ENCODE data around the gene ALX4. TPM values are rescaled to one million over a fixed set of nuclear protein-coding genes. Genes with fewer than 3 reads are reported as not detected.

The ALX4 gene
- total and polyA plus RNA-seq, 2 donors: 0.05 to 0.14 TPM

GRCh38 chr11:44260081-44260480 lies 49.9 kb downstream of the ALX4 start:
- Histone ChIP-seq H3K27me3 (ENCODE audit: control insufficient read depth in 2 of 2, insufficient read depth in 1 of 2, low read length in 1 of 2) (no peaks in the 10 kb centered on the region), H3K4me1 (ENCODE audit: control insufficient read depth in 2 of 2, insufficient read depth in 2 of 2, low read length in 2 of 2) (no peaks in the 10 kb centered on the region), H3K36me3 (ENCODE audit: control insufficient read depth in 2 of 2, insufficient read depth in 2 of 2, low read length in 1 of 2) (no peaks in the 10 kb centered on the region), H3K27ac (ENCODE audit: low read depth in 1 of 2, low read length in 1 of 2) (no peak overlapping the region), H3K4me3 (ENCODE audit: low read length in 2 of 2) (no peak overlapping the region), H3K9me3 (ENCODE audit: control insufficient read depth in 2 of 2, insufficient read depth in 1 of 2, low read length in 1 of 2) (no peaks in the 10 kb centered on the region)
- DNase-seq (ENCODE audit: low read depth in 6 of 9, low spot score in 9 of 9): no peak
- WGBS: 92% methylated on average over 4 of the region's 4 CpGs

- H3K4me1 ChIP-seq (ENCODE audit: control insufficient read depth in 2 of 2, insufficient read depth in 2 of 2, low read length in 2 of 2): no peaks in the 10 kb centered on the region
- DNase-seq (ENCODE audit: low read depth in 6 of 9, low spot score in 9 of 9): no peak
Measured at GRCh38 chr11:44258839-44259420, 51.0 kb downstream of the ALX4 start.

GRCh38 chr11:44258190-44258489 lies 51.8 kb downstream of the ALX4 start:
- no peak overlapping the region for H3K4me3 ChIP-seq (ENCODE audit: low read length in 2 of 2)

More at GRCh38 chr11:44258839-44259420, 51.0 kb downstream of the ALX4 start:
- WGBS: 86% methylated on average over 5 of the region's 5 CpGs
- no peaks in the 10 kb centered on the region for H3K36me3 ChIP-seq (ENCODE audit: control insufficient read depth in 2 of 2, insufficient read depth in 2 of 2, low read length in 1 of 2)
- no peak overlapping the region for H3K4me3 ChIP-seq (ENCODE audit: low read length in 2 of 2)
- no peak overlapping the region for H3K27ac ChIP-seq (ENCODE audit: low read depth in 1 of 2, low read length in 1 of 2)
- H3K27me3 ChIP-seq (ENCODE audit: control insufficient read depth in 2 of 2, insufficient read depth in 1 of 2, low read length in 1 of 2): no peaks in the 10 kb centered on the region
- no peaks in the 10 kb centered on the region for H3K9me3 ChIP-seq (ENCODE audit: control insufficient read depth in 2 of 2, insufficient read depth in 1 of 2, low read length in 1 of 2)

GRCh38 chr11:44257338-44258189 lies 52.4 kb downstream of the ALX4 start:
- Histone ChIP-seq H3K27ac (ENCODE audit: low read depth in 1 of 2, low read length in 1 of 2) (no peak overlapping the region), H3K4me3 (ENCODE audit: low read length in 2 of 2) (no peak overlapping the region), H3K27me3 (ENCODE audit: control insufficient read depth in 2 of 2, insufficient read depth in 1 of 2, low read length in 1 of 2) (no peaks in the 10 kb centered on the region), H3K36me3 (ENCODE audit: control insufficient read depth in 2 of 2, insufficient read depth in 2 of 2, low read length in 1 of 2) (no peaks in the 10 kb centered on the region), H3K4me1 (ENCODE audit: control insufficient read depth in 2 of 2, insufficient read depth in 2 of 2, low read length in 2 of 2) (no peaks in the 10 kb centered on the region), H3K9me3 (ENCODE audit: control insufficient read depth in 2 of 2, insufficient read depth in 1 of 2, low read length in 1 of 2) (no peaks in the 10 kb centered on the region)
- WGBS: 96% methylated on average over 8 of the region's 8 CpGs
- no peak for DNase-seq (ENCODE audit: low read depth in 6 of 9, low spot score in 9 of 9)

More at GRCh38 chr11:44258190-44258489, 51.8 kb downstream of the ALX4 start:
- no peaks in the 10 kb centered on the region for H3K9me3 ChIP-seq (ENCODE audit: control insufficient read depth in 2 of 2, insufficient read depth in 1 of 2, low read length in 1 of 2)
- 88% methylated on average over 5 of the region's 5 CpGs for WGBS
- H3K4me1 ChIP-seq (ENCODE audit: control insufficient read depth in 2 of 2, insufficient read depth in 2 of 2, low read length in 2 of 2): no peaks in the 10 kb centered on the region
- no peak overlapping the region for H3K27ac ChIP-seq (ENCODE audit: low read depth in 1 of 2, low read length in 1 of 2)
- no peak for DNase-seq (ENCODE audit: low read depth in 6 of 9, low spot score in 9 of 9)
- no peaks in the 10 kb centered on the region for H3K36me3 ChIP-seq (ENCODE audit: control insufficient read depth in 2 of 2, insufficient read depth in 2 of 2, low read length in 1 of 2)
- H3K27me3 ChIP-seq (ENCODE audit: control insufficient read depth in 2 of 2, insufficient read depth in 1 of 2, low read length in 1 of 2): no peaks in the 10 kb centered on the region

GRCh38 chr11:44256673-44257291 lies 53.2 kb downstream of the ALX4 start:
- no peaks in the 10 kb centered on the region for H3K4me1 ChIP-seq (ENCODE audit: control insufficient read depth in 2 of 2, insufficient read depth in 2 of 2, low read length in 2 of 2)
- no peaks in the 10 kb centered on the region for H3K27me3 ChIP-seq (ENCODE audit: control insufficient read depth in 2 of 2, insufficient read depth in 1 of 2, low read length in 1 of 2)
- no peak for DNase-seq (ENCODE audit: low read depth in 6 of 9, low spot score in 9 of 9)
- 88% methylated on average over 4 of the region's 4 CpGs for WGBS
- no peaks in the 10 kb centered on the region for H3K9me3 ChIP-seq (ENCODE audit: control insufficient read depth in 2 of 2, insufficient read depth in 1 of 2, low read length in 1 of 2)
- H3K27ac ChIP-seq (ENCODE audit: low read depth in 1 of 2, low read length in 1 of 2): no peak overlapping the region
- H3K4me3 ChIP-seq (ENCODE audit: low read length in 2 of 2): no peak overlapping the region
- no peaks in the 10 kb centered on the region for H3K36me3 ChIP-seq (ENCODE audit: control insufficient read depth in 2 of 2, insufficient read depth in 2 of 2, low read length in 1 of 2)

GRCh38 chr11:44255406-44256071 lies 54.4 kb downstream of the ALX4 start:
- 92% methylated on average over 6 of the region's 6 CpGs for WGBS
- H3K4me1 ChIP-seq (ENCODE audit: control insufficient read depth in 2 of 2, insufficient read depth in 2 of 2, low read length in 2 of 2): no peaks in the 10 kb centered on the region
- no peaks in the 10 kb centered on the region for H3K27me3 ChIP-seq (ENCODE audit: control insufficient read depth in 2 of 2, insufficient read depth in 1 of 2, low read length in 1 of 2)
- no peak for DNase-seq (ENCODE audit: low read depth in 6 of 9, low spot score in 9 of 9)
- H3K9me3 ChIP-seq (ENCODE audit: control insufficient read depth in 2 of 2, insufficient read depth in 1 of 2, low read length in 1 of 2): no peaks in the 10 kb centered on the region
- no peak overlapping the region for H3K4me3 ChIP-seq (ENCODE audit: low read length in 2 of 2)
- H3K27ac ChIP-seq (ENCODE audit: low read depth in 1 of 2, low read length in 1 of 2): no peak overlapping the region
- no peaks in the 10 kb centered on the region for H3K36me3 ChIP-seq (ENCODE audit: control insufficient read depth in 2 of 2, insufficient read depth in 2 of 2, low read length in 1 of 2)

- Histone ChIP-seq H3K27ac (ENCODE audit: low read depth in 1 of 2, low read length in 1 of 2) (no peak overlapping the region), H3K4me1 (ENCODE audit: control insufficient read depth in 2 of 2, insufficient read depth in 2 of 2, low read length in 2 of 2) (no peaks in the 10 kb centered on the region), H3K9me3 (ENCODE audit: control insufficient read depth in 2 of 2, insufficient read depth in 1 of 2, low read length in 1 of 2) (no peaks in the 10 kb centered on the region), H3K4me3 (ENCODE audit: low read length in 2 of 2) (no peak overlapping the region), H3K27me3 (ENCODE audit: control insufficient read depth in 2 of 2, insufficient read depth in 1 of 2, low read length in 1 of 2) (no peaks in the 10 kb centered on the region), H3K36me3 (ENCODE audit: control insufficient read depth in 2 of 2, insufficient read depth in 2 of 2, low read length in 1 of 2) (no peaks in the 10 kb centered on the region)
- no peak for DNase-seq (ENCODE audit: low read depth in 6 of 9, low spot score in 9 of 9)
- WGBS: 97% methylated on average over 2 of the region's 2 CpGs
Measured at GRCh38 chr11:44252999-44253602, 56.8 kb downstream of the ALX4 start.

GRCh38 chr11:44250421-44250820 lies 59.5 kb downstream of the ALX4 start:
- no peak for DNase-seq (ENCODE audit: low read depth in 6 of 9, low spot score in 9 of 9)
- H3K36me3 ChIP-seq (ENCODE audit: control insufficient read depth in 2 of 2, insufficient read depth in 2 of 2, low read length in 1 of 2): no peaks in the 10 kb centered on the region
- no peaks in the 10 kb centered on the region for H3K9me3 ChIP-seq (ENCODE audit: control insufficient read depth in 2 of 2, insufficient read depth in 1 of 2, low read length in 1 of 2)
- 94% methylated on average over 6 of the region's 6 CpGs for WGBS
- H3K27ac ChIP-seq (ENCODE audit: low read depth in 1 of 2, low read length in 1 of 2): no peak overlapping the region
- no peaks in the 10 kb centered on the region for H3K27me3 ChIP-seq (ENCODE audit: control insufficient read depth in 2 of 2, insufficient read depth in 1 of 2, low read length in 1 of 2)
- no peaks in the 10 kb centered on the region for H3K4me1 ChIP-seq (ENCODE audit: control insufficient read depth in 2 of 2, insufficient read depth in 2 of 2, low read length in 2 of 2)
- H3K4me3 ChIP-seq (ENCODE audit: low read length in 2 of 2): no peak overlapping the region
